ENCODE data around the gene PDLIM4.

PDLIM4 gene

DNA sequence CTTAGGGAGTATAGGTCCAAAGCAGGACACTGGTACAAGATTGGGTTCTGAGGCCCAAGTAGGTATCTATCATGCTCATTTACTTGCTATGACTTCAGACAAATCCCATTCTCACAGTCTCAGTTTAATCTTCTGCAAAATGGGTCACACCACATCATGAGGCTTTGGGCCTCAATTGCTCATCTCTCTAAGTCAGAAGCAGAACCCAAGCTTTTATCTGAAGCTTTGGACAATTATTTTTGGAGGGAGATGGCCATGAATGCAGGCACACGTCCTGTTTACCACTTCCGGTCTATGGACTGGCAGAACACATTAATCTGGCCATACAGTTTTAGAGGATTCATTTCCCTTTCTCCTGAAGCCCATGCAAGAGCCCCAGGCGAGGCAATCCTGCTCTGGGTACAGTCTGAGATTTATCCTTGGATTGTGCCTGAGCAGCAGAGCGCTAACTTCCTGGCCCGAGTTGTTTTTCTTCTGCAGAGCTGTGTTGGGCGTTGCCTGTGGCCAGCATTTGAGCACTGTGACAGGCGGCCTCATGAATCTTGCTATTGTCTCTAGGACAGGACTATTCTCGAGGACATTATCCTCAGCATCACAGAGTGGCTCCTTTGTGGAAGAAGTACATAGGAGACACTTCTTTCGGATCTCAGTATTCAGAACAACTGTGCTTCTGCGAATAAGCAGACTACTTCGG, 52.8 kb downstream of the PDLIM4 start:
- TF ChIP-seq ZFX (IDR thresholded peaks at IDR 0.05) = no peak
- TF ChIP-seq, protein P1, sequence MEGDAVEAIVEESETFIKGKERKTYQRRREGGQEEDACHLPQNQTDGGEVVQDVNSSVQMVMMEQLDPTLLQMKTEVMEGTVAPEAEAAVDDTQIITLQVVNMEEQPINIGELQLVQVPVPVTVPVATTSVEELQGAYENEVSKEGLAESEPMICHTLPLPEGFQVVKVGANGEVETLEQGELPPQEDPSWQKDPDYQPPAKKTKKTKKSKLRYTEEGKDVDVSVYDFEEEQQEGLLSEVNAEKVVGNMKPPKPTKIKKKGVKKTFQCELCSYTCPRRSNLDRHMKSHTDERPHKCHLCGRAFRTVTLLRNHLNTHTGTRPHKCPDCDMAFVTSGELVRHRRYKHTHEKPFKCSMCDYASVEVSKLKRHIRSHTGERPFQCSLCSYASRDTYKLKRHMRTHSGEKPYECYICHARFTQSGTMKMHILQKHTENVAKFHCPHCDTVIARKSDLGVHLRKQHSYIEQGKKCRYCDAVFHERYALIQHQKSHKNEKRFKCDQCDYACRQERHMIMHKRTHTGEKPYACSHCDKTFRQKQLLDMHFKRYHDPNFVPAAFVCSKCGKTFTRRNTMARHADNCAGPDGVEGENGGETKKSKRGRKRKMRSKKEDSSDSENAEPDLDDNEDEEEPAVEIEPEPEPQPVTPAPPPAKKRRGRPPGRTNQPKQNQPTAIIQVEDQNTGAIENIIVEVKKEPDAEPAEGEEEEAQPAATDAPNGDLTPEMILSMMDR (conservative IDR thresholded peaks at IDR 0.05) = no peak
- no peak overlapping the region for H3K27ac ChIP-seq

DNA sequence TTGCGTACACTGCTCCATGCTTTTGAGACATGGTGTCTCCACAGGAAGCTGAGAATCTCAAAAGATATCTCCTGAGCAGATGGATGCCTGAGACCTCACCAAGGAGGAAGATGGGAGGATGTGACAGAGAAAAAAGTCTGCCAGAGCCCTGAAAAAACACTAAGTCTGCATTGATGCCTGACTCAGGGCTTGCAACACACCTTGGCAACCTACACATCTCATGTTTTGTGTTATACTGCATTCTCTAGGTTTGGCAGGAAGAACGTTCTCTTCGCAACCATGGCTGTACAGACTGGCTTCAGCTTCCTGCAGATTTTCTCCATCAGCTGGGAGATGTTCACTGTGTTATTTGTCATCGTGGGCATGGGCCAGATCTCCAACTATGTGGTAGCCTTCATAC, 55.9 kb downstream of the PDLIM4 start:
- H3K27ac ChIP-seq = no peak overlapping the region
- no peak for TF ChIP-seq ZFX (IDR thresholded peaks at IDR 0.05)
- TF ChIP-seq, protein P1 (conservative IDR thresholded peaks at IDR 0.05) = no peak

DNA sequence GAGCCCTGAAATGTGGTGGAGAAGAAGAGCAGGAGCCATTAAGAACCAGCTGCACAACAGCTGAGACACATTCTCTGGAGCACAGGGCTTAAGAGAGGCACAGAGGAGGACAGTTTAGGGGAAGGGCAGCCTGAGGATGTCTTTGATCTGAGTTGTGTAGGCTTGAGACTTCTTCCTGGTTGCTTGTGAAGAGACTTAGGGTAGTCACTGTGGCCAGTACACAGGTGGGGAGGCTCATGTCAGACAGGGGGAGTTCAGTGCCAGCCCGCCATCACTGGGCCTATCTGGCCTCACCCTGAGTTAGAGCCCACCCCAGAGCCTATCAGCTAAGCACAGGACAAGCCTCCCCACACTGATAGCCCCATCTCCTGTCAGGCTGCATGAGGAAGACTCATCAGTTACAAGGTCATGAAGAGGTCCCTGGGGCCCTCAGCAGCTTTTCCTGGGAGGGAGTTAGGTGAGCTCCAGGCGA, 56.5 kb downstream of the PDLIM4 start:
- TF ChIP-seq ZFX (IDR thresholded peaks at IDR 0.05) = no peak
- TF ChIP-seq, protein P1 (conservative IDR thresholded peaks at IDR 0.05) = no peak
- H3K27ac ChIP-seq = no peak overlapping the region

DNA sequence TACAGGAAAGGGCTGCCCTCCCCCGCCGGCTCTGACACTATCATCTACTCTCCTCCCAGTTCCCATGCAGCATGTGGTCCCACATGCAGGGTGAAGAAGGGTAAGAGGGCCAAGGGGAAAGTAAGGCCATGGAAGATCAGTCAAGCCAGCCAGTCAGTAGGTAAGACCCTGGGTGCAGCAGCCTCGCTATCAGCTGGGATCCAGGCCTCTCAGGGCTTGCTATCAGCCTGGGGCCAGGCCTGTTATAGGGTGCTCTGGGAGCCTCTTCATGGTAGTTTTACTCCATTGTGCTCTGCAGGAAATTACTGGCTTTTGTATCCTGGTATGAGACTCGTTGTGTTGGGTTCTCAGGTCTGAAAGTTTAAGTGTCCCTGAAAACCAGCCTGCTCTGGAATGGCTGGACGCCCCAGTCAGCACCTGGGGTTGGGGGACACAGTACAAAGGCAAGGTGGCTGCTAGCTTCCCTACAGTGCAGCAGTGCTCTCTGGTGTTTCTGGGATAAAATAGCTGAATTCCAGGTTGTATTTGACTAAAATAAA, 58.1 kb downstream of the PDLIM4 start:
- H3K27ac ChIP-seq = no peak overlapping the region
- TF ChIP-seq, protein P1 (conservative IDR thresholded peaks at IDR 0.05) = no peak
- TF ChIP-seq ZFX (IDR thresholded peaks at IDR 0.05) = no peak

DNA sequence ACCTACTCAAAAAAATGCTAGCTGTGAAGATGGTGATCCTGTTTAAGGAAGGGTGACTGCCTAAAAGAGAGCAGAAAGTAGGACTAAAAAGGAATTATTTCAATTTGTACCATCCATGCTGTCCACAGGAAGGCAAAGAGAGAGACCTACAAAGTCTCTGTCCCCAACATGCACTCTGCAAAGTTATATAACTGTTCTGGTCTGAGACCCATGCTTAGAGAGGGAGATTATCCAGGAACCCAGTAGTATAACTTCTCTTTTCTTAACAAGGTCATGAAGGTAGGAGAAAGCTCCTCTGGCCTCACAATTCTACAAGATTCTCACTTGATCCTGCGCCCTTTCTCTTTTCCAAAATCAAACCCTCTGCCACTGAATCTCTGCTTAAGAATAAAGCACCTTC, 62.5 kb downstream of the PDLIM4 start:
- TF ChIP-seq ZFX (IDR thresholded peaks at IDR 0.05) = no peak
- TF ChIP-seq, protein P1 (conservative IDR thresholded peaks at IDR 0.05) = no peak
- H3K27ac ChIP-seq = no peak overlapping the region

DNA sequence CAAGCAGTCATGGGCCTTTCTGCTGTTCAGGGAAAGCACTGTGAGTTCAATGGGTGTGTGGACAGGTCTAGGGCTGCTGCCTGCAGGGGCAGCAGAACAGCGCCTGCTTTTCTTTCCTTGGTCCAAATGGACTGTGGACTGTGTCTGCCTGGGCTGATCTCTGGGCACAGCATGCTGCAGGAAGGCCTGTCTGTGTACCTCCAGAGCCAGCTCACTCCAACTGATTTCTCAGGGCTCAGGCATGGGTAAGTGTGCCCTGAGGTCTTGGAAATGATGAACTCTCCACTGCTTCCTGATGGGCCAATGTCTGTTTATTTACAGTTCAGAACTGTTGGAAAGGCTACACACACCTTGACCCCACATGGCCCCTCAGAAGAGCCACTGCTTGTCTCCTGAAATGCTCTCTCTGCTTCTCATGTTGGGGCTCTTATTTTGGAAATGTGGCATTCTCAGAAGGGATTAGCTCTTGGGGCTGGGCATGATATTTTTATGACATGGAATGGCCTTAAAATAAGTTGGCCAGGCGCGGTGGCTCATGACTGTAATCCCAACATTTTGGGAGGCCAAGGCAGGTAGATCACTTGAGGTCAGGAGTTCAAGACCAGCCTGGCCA, 63.7 kb downstream of the PDLIM4 start:
- H3K27ac ChIP-seq = no peak overlapping the region
- TF ChIP-seq, protein P1 (conservative IDR thresholded peaks at IDR 0.05) = no peak
- no peak for TF ChIP-seq ZFX (IDR thresholded peaks at IDR 0.05)

DNA sequence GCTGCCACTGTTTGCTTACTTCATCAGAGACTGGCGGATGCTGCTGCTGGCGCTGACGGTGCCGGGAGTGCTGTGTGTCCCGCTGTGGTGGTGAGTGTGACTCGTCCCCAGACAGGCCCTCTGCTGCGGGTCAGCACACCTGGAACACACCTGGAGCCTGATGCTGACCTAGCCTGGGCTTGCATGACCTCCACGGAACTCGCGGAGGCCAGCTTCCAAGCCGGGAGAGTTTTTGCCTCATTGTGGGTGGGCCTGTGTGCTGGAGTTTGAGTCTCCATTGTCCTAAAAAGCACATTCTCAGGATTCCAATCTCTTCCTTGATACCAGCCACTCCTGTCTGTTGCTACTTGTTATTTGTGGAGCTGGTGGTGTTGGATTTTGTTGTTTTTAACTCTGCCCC, 64.8 kb downstream of the PDLIM4 start:
- H3K27ac ChIP-seq = no peak overlapping the region
- TF ChIP-seq, protein P1 (conservative IDR thresholded peaks at IDR 0.05) = no peak
